ENCODE results near the gene CYP27C1.
A peak's percentile ranks its signal among the peaks of the same experiment; 100 is the strongest.

Gene CYP27C1

DNA sequence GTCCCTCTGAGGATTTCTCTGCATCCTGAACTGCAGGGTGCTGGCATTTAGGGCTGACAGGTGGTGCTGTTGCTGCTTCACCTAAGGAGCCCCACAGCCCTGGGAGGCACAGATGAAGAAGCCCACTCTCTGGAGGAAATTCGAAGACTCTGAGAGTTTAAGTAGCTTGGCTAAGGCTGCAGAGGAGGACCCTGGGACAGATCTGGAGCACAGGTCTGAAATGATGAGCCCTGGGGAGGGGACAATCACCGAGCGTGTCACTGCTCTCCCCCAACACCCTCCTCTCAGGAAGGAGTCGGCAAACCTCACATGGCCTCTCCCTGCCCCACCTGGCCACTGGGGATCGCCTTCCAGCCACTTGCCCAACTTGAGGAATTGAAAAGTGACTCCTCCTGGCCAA is 18.6 kb downstream of the CYP27C1 start:
- TF ChIP-seq, protein P1, sequence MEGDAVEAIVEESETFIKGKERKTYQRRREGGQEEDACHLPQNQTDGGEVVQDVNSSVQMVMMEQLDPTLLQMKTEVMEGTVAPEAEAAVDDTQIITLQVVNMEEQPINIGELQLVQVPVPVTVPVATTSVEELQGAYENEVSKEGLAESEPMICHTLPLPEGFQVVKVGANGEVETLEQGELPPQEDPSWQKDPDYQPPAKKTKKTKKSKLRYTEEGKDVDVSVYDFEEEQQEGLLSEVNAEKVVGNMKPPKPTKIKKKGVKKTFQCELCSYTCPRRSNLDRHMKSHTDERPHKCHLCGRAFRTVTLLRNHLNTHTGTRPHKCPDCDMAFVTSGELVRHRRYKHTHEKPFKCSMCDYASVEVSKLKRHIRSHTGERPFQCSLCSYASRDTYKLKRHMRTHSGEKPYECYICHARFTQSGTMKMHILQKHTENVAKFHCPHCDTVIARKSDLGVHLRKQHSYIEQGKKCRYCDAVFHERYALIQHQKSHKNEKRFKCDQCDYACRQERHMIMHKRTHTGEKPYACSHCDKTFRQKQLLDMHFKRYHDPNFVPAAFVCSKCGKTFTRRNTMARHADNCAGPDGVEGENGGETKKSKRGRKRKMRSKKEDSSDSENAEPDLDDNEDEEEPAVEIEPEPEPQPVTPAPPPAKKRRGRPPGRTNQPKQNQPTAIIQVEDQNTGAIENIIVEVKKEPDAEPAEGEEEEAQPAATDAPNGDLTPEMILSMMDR (IDR thresholded peaks at IDR 0.05; ENCODE audit: low read depth, low read length): no peak
- peaks cover 4% of the 10 kb centered on the region; the same call in 1 of the 2 replicates for H3K4me1 ChIP-seq
- no peak overlapping the region for H3K4me3 ChIP-seq (ENCODE audit: low read depth, low read length)
- H3K36me3 ChIP-seq: no peaks in the 10 kb centered on the region
- no peak for DNase-seq
- H3K9me3 ChIP-seq: no peaks in the 10 kb centered on the region
- H3K27me3 ChIP-seq: no peaks in the 10 kb centered on the region

DNA sequence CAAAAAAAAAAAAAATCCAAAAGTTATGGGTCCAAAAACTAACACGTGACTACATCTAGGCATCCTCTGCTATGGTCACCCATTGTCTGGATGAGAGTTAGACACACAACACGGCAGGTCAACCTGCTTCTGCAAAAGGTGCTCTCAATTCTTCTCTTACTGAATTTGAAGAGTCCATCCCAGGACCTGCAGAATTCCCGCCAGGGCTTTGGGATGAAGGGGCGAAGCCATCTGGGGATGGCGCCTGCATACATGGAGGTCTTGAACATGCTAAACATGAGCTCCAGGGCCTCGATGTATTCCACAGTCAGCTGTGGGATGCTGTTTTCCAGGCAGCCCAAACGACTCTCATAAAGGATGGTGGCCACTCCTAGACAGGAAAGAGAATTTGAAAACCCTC is 19.1 kb downstream of the CYP27C1 start:
- no peaks in the 10 kb centered on the region for H3K27me3 ChIP-seq
- no peak overlapping the region for H3K4me3 ChIP-seq (ENCODE audit: low read depth, low read length)
- no peaks in the 10 kb centered on the region for H3K36me3 ChIP-seq
- TF ChIP-seq, protein P1 (IDR thresholded peaks at IDR 0.05; ENCODE audit: low read depth, low read length): no peak
- DNase-seq: no peak
- H3K4me1 ChIP-seq: peaks cover 4% of the 10 kb centered on the region; the same call in 1 of the 2 replicates
- H3K9me3 ChIP-seq: no peaks in the 10 kb centered on the region

DNA sequence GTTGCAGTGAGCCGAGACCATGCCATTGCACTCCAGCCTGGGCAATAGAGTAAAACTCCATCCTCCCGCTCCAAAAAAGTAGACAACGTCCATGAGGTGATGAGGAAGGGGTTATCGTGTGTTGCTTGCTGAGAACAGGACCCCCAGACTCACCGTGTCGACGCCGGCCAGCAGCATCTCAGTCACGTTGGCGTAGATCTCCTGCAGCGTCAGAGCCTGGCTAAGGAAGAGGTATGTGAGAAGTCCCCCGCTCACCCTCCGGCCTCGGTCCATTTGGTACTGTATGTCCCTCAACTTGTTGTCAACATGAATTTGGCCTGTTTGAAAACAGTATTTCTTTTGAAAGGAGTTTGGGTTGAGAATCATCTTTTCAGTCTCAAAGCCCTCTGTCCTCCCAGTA is 20.9 kb downstream of the CYP27C1 start:
- no peaks in the 10 kb centered on the region for H3K27me3 ChIP-seq
- no peak overlapping the region for H3K4me3 ChIP-seq (ENCODE audit: low read depth, low read length)
- H3K36me3 ChIP-seq: no peaks in the 10 kb centered on the region
- H3K4me1 ChIP-seq: no peaks in the 10 kb centered on the region
- TF ChIP-seq, protein P1 (IDR thresholded peaks at IDR 0.05; ENCODE audit: low read depth, low read length): no peak
- DNase-seq: no peak
- no peaks in the 10 kb centered on the region for H3K9me3 ChIP-seq

DNA sequence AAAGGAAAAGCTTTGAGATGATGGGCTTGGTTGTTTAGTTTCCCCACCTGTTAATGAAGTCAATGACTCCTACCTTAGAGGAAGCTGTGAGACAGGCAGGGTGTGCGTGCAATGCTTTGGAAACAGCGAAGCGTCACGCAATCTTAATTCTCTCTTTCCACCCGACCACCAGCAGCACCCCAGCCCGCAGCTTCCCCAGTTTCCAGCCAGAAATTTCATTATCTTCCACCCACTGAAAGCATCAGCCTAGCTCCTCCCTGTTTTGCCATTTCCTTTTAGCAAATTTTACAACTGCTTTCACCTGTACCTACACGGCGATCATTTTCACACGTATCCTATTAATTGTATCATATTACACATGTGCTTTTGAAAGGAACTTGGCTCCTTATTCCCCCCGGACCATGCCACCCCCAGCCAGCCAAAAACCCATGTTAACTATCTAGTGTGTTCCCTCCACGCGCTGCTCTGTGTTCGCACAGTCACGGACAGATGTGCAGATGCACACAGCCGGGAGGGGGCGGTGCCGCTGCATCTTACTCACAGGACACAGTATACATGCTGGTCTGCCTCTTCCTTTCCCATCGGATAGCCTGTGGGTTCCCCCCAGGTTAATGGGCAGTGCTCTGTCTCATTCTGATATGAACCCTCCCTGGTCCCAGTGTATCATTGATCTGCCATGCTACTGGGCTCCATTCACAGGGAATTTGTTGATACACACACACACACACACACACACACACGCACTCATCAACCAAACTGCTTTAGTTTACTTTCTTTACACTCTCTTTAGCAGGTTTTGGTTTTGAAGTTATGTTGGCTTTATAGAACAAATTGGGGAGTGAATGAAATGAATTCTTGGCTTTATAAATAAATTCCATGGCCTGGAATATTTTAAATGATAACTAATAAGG is 22.4 kb downstream of the CYP27C1 start:
- TF ChIP-seq, protein P1 (IDR thresholded peaks at IDR 0.05; ENCODE audit: low read depth, low read length): peak; percentile 73
- peak; percentile 82 for DNase-seq
- no peaks in the 10 kb centered on the region for H3K4me1 ChIP-seq
- peak overlapping the region; percentile 46 for H3K4me3 ChIP-seq (ENCODE audit: low read depth, low read length)
- no peaks in the 10 kb centered on the region for H3K27me3 ChIP-seq
- no peaks in the 10 kb centered on the region for H3K9me3 ChIP-seq
- no peaks in the 10 kb centered on the region for H3K36me3 ChIP-seq

DNA sequence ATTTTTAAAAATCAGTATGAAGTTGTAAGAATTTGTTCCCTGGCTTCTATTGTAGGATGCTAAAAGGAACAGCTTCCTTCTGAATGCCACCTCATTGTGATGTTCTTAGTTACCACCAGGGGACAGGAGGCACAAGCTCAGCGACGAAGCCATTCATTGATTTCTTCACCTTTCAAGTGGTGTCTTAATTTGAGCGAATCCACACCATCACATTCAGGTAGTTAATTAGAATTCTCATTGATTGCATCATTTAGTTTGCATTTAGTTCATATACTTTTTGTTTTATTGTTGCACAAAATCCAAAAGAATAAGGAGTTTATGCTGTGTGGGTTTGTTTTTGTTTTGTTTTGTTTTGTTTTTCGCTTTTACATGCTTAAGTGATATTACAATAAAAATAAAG is 23.1 kb downstream of the CYP27C1 start:
- no peaks in the 10 kb centered on the region for H3K9me3 ChIP-seq
- no peaks in the 10 kb centered on the region for H3K36me3 ChIP-seq
- H3K27me3 ChIP-seq: no peaks in the 10 kb centered on the region
- TF ChIP-seq, protein P1 (IDR thresholded peaks at IDR 0.05; ENCODE audit: low read depth, low read length): peak; percentile 60
- no peak for DNase-seq
- H3K4me1 ChIP-seq: no peaks in the 10 kb centered on the region
- H3K4me3 ChIP-seq (ENCODE audit: low read depth, low read length): peak overlapping the region; percentile 46; the same call in 1 of the 2 replicates

DNA sequence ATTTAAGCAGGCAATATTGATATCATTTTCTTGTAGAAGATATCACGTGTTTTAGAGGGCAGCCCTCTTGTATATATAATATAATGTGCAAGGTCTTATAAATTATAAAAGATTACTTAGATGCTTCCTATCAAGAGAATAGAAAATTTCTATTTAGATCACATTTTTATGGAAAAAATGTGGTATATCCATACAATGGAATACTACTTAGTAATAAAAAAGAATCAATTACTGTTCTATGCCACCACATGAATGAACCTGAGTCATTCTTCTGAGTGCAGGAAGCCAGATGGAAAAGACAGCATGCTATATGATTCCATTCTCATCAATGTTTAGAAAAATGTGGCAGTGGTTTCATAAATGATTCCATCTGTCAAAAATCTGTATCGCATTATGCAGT is 23.6 kb downstream of the CYP27C1 start:
- H3K9me3 ChIP-seq: no peaks in the 10 kb centered on the region
- TF ChIP-seq, protein P1 (IDR thresholded peaks at IDR 0.05; ENCODE audit: low read depth, low read length): no peak
- no peak overlapping the region for H3K4me3 ChIP-seq (ENCODE audit: low read depth, low read length)
- DNase-seq: no peak
- no peaks in the 10 kb centered on the region for H3K4me1 ChIP-seq
- no peaks in the 10 kb centered on the region for H3K27me3 ChIP-seq
- H3K36me3 ChIP-seq: no peaks in the 10 kb centered on the region

Measured in BE2C (cell line).